PC-9 (cell line): ENCODE measurements around the gene MINDY4.

ENCODE experiments used
- EZH2 ChIP-seq: fragments of 200-600 bp; sonication (generic); IDR thresholded peaks from 2 replicates; pipeline ENCODE4 v1.8.0; 2017; ENCODE audit warnings: antibody characterized with exemption, low read depth
- TF ChIP-seq, protein P1 (sequence below): fragments of 200-600 bp; sonication (generic); conservative IDR thresholded peaks from 2 replicates; pipeline ENCODE4 v1.6.1; 2017; ENCODE audit warnings: mixed run types, antibody characterized with exemption, mild to moderate bottlenecking, moderate library complexity

DNA sequence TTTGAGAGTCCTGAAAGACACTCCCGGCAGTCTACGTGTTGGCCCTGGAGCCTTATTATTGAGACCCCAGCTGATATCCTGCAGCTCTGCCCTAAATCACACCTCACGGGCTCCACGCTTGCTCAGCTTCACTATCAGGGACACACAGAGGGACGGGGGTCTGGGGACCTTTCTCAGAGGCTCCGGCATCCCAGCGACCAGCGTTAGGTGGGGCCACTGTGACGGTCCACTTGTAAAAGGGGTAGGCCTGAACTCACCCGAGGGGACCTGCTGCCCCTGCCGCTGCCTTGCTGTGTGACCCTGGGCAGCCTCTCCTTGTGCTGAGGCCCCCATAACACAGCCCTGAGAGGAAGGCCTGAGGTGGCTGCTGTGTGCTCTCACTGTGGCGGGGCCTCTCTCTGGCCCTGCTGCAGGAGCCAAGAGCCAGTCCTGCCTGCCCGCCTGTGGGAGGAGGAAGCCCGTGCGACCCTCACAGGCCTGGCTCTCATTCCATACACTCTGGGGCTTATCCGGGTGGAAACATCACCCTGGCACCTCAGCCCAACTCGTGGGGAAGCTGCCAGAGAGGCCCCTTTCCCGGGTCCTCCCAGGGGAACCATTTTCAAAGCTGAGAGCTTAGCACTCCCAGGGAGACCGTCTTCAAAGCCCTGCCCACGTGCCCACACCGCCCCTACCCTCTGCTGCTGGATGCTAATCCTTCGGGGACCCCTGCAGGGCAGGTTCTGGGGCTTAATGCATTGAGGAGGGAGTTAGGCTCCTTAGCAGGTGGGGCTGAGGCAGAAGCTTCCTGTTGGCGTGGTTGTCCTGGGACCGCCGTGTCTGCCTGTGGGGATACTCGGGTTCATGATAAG, 162.1 kb downstream of the MINDY4 start:
- TF ChIP-seq, protein P1, sequence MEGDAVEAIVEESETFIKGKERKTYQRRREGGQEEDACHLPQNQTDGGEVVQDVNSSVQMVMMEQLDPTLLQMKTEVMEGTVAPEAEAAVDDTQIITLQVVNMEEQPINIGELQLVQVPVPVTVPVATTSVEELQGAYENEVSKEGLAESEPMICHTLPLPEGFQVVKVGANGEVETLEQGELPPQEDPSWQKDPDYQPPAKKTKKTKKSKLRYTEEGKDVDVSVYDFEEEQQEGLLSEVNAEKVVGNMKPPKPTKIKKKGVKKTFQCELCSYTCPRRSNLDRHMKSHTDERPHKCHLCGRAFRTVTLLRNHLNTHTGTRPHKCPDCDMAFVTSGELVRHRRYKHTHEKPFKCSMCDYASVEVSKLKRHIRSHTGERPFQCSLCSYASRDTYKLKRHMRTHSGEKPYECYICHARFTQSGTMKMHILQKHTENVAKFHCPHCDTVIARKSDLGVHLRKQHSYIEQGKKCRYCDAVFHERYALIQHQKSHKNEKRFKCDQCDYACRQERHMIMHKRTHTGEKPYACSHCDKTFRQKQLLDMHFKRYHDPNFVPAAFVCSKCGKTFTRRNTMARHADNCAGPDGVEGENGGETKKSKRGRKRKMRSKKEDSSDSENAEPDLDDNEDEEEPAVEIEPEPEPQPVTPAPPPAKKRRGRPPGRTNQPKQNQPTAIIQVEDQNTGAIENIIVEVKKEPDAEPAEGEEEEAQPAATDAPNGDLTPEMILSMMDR: no peak
- TF ChIP-seq EZH2: no peak
